A549 (cell line): ENCODE data around the gene TRNP1. TPM values are rescaled to one million over a fixed set of nuclear protein-coding genes. Genes with fewer than 3 reads are reported as not detected.

Source experiments
- ATAC-seq, 2 experiments: fragments of 200-7000 bp in 1 of 2; fragments of >200 bp in 1 of 2; cut with Nextera tagmentation in 1 of 2; cut with Tn5 transposase in 1 of 2; 3 replicates each; pipeline versions ENCODE4 v1.8.0 to v1.9.1; 2018 to 2020; ENCODE audit warnings: mild to moderate bottlenecking in 1 of 2, moderate library complexity in 1 of 2
- CTCF ChIA-PET: fragments of 300-600 bp; sonication (Branson Sonifier 250); formaldehyde crosslinking; extraction: SDS; loops from one replicate; lab custom pipeline; 2021; ENCODE audit warnings: antibody characterized with exemption, inconsistent platforms; lab: Yijun Ruan, JAX
- POLR2A ChIA-PET: fragments of 350-600 bp; formaldehyde crosslinking; extraction: SDS; loops from one replicate; lab custom pipeline; 2021; ENCODE audit warnings: antibody characterized with exemption, inconsistent platforms; lab: Yijun Ruan, JAX
- DNase-seq, 2 experiments: peaks; one replicate each; pipeline versions ENCODE4 v3.0.0 to v3.0.0-alpha.2; 2011 to 2016; ENCODE audit warnings: low read depth in 1 of 2, low spot score in 1 of 2
- FAIRE-seq: peaks from 2 replicates; lab custom pipeline; 2011; peaks lifted over from hg19 to GRCh38; lab: Jason Lieb, UNC
- H3K27ac ChIP-seq, 2 experiments: fragments of >200 bp; sonication (Bioruptor Twin); formaldehyde crosslinking; 3 replicates each; pipeline ENCODE4 v1.5.1; 2016 to 2017
- H3K4me1 ChIP-seq: fragments of >200 bp; sonication (Bioruptor Twin); formaldehyde crosslinking; 3 replicates; pipeline ENCODE4 v1.6.1; 2016
- H3K4me2 ChIP-seq: fragments of >200 bp; sonication (Bioruptor Twin); formaldehyde crosslinking; 3 replicates; pipeline ENCODE4 v1.6.1; 2016
- H3K4me3 ChIP-seq: fragments of >200 bp; sonication (Bioruptor Twin); formaldehyde crosslinking; 3 replicates; pipeline ENCODE4 v1.5.1; 2016
- H3K9me3 ChIP-seq: fragments of >200 bp; sonication (Bioruptor Twin); formaldehyde crosslinking; 3 replicates; pipeline ENCODE4 v1.6.1; 2016
- ATOH8 ChIP-seq: fragments of 250-450 bp; sonication (Bioruptor Pico); IDR thresholded peaks from 2 replicates; pipeline ENCODE4 v1.5.0; 2020; ENCODE audit warnings: low read depth, mild to moderate bottlenecking, moderate library complexity
- CBX8 ChIP-seq: fragments of 200-600 bp; sonication (generic); IDR thresholded peaks from 2 replicates; pipeline ENCODE4 v1.6.1; 2016
- CEBPB ChIP-seq, 2 experiments: fragments of >200 bp in 1 of 2; sonication (Bioruptor Twin) in 1 of 2; formaldehyde crosslinking in 1 of 2; IDR thresholded peaks; 2 replicates each; pipeline ENCODE4 v1.6.1; 2012 to 2016
- CHD4 ChIP-seq: fragments of 200-600 bp; sonication (generic); IDR thresholded peaks from 2 replicates; pipeline ENCODE4 v1.6.1; 2016; ENCODE audit warnings: antibody characterized with exemption, mild to moderate bottlenecking, borderline replicate concordance
- CTCF ChIP-seq: fragments of >200 bp; sonication (Bioruptor Twin); formaldehyde crosslinking; IDR thresholded peaks from 3 replicates; pipeline ENCODE4 v1.5.1; 2016
- EHF ChIP-seq: fragments of 250-450 bp; sonication (Bioruptor Pico); IDR thresholded peaks from 2 replicates; pipeline ENCODE4 v1.5.0; 2020; ENCODE audit warnings: mild to moderate bottlenecking
- EP300 ChIP-seq, 2 experiments: fragments of >200 bp; sonication (Bioruptor Twin); formaldehyde crosslinking; IDR thresholded peaks; 2 replicates in 1 of 2; 3 replicates in 1 of 2; pipeline ENCODE4 v1.6.1; 2016 to 2017
- FOSB ChIP-seq: fragments of 250-450 bp; sonication (Bioruptor Pico); IDR thresholded peaks from 2 replicates; pipeline ENCODE4 v1.5.0; 2020; ENCODE audit warnings: mild to moderate bottlenecking, moderate library complexity
- FOSL2 ChIP-seq, 2 experiments: fragments of 450-650 bp in 1 of 2; fragments of >200 bp in 1 of 2; sonication (Bioruptor Twin) in 1 of 2; formaldehyde crosslinking; IDR thresholded peaks; 2 replicates each; pipeline versions ENCODE4 v1.5.0 to v1.6.1; 2016 to 2020; ENCODE audit warnings: mild to moderate bottlenecking in 1 of 2, moderate library complexity in 1 of 2
- FOXS1 ChIP-seq: fragments of 250-450 bp; sonication (Bioruptor Pico); IDR thresholded peaks from 2 replicates; pipeline ENCODE4 v1.5.0; 2020; ENCODE audit warnings: mild to moderate bottlenecking, moderate library complexity
- HES2 ChIP-seq: fragments of >200 bp; sonication (Bioruptor Twin); formaldehyde crosslinking; IDR thresholded peaks from 2 replicates; pipeline ENCODE4 v1.6.1; 2016
- HOXA7 ChIP-seq: fragments of 250-450 bp; sonication (Bioruptor Pico); IDR thresholded peaks from 2 replicates; pipeline ENCODE4 v1.5.0; 2020; ENCODE audit warnings: mild to moderate bottlenecking, moderate library complexity
- HOXB13 ChIP-seq: fragments of 250-450 bp; sonication (Bioruptor Pico); IDR thresholded peaks from 2 replicates; pipeline ENCODE4 v1.5.0; 2020; ENCODE audit warnings: low read depth, mild to moderate bottlenecking, moderate library complexity
- JUN ChIP-seq, 2 experiments: fragments of >200 bp; sonication (Bioruptor Twin); formaldehyde crosslinking; IDR thresholded peaks; 2 replicates in 1 of 2; 3 replicates in 1 of 2; pipeline ENCODE4 v1.6.1; 2016 to 2017
- KDM5A ChIP-seq: fragments of 200-600 bp; sonication (generic); IDR thresholded peaks from 2 replicates; pipeline ENCODE4 v1.6.1; 2016; ENCODE audit warnings: antibody characterized with exemption, mild to moderate bottlenecking
- MAFK ChIP-seq: fragments of 450-650 bp; IDR thresholded peaks from 2 replicates; pipeline ENCODE4 v1.6.1; 2014; ENCODE audit not compliant: partially characterized antibody
- NFE2L2 ChIP-seq: fragments of 150-350 bp; conservative IDR thresholded peaks from 2 replicates; pipeline ENCODE4 v1.6.1; 2014; ENCODE audit warnings: low read length
- REST ChIP-seq: fragments of 200-600 bp; sonication (generic); IDR thresholded peaks from 2 replicates; pipeline ENCODE4 v1.6.1; 2016; ENCODE audit warnings: antibody characterized with exemption, mild to moderate bottlenecking, moderate library complexity
- SMC3 ChIP-seq: fragments of >200 bp; sonication (Bioruptor Twin); formaldehyde crosslinking; IDR thresholded peaks from 3 replicates; pipeline ENCODE4 v1.6.1; 2018; ENCODE audit warnings: inconsistent platforms
- ZSCAN20 ChIP-seq: fragments of 250-450 bp; sonication (Bioruptor Pico); IDR thresholded peaks from 2 replicates; pipeline ENCODE4 v1.8.0; 2022; ENCODE audit warnings: mild to moderate bottlenecking, moderate library complexity
- WGBS: methylation state at CpG from one replicate; pipeline ENCODE4 v1.1.6; 2017; ENCODE audit errors: missing lambda C conversion rate; 5-methylcytosine and 5-hydroxymethylcytosine counted together
- polyA plus RNA-seq, 4 experiments: library from polyadenylated mRNA; depleted of rRNA in 3 of 4; stranded (reverse); fragments of >200 nt; fragmentation: RNase III in 1 of 4; extraction: RNeasy Plus Mini Kit Qiagen cat#74134 plus additional on column Dnase treatment in 1 of 4; gene quantifications; 2 replicates in 3 of 4; 3 replicates in 1 of 4; pipeline ENCODE4 v1.2.3, GENCODE V29; 2011 to 2017

The TRNP1 gene
- polyA plus RNA-seq, 2 of the 4 experiments (the other 2 are of a cell fraction) = 73.9 to 113 TPM

GRCh38 chr1:27037518-27037917 lies 44.0 kb downstream of the TRNP1 start:
- CTCF ChIA-PET = interaction anchor here (1.4 to 19.8 kb wide), 4 partner anchors 7 to 58 kb away, joined by 3 to 516 read pairs (median 44); no protein-coding TSS in a partner anchor
- no peak overlapping the region for H3K27ac ChIP-seq
- no peak for DNase-seq
- POLR2A ChIA-PET = no interaction called here
- no peak overlapping the region for H3K4me3 ChIP-seq
- TF ChIP-seq FOSB (no peak), HES2 (no peak), JUN (IDR thresholded peaks at IDR 0.05) (no peak), ATOH8 (no peak), ZSCAN20 (CRISPR knock-in tag) (no peak), CHD4 (no peak), HOXA7 (no peak), CBX8 (no peak)
- TF ChIP-seq, all 56 proteins: peak for 0
- WGBS = 65% methylated on average over 10 of the region's 10 CpGs
- ATAC-seq (no peak), FAIRE-seq (no peak)
- H3K9me3 ChIP-seq = no peaks in the 10 kb centered on the region
- no peak overlapping the region for H3K4me2 ChIP-seq
- no peaks in the 10 kb centered on the region for H3K4me1 ChIP-seq

- no peaks in the 10 kb centered on the region for H3K4me1 ChIP-seq
- WGBS = 73% methylated on average over 7 of the region's 7 CpGs
- H3K4me2 ChIP-seq = no peak overlapping the region
- ATAC-seq (no peak), FAIRE-seq (no peak), DNase-seq (no peak)
- no peaks in the 10 kb centered on the region for H3K9me3 ChIP-seq
- TF ChIP-seq FOSL2 (IDR thresholded peaks at IDR 0.05) (no peak), FOSL2 (CRISPR knock-in tag; IDR thresholded peaks at IDR 0.05) (no peak), MAFK (no peak), NFE2L2 (no peak), REST (no peak), HES2 (no peak), FOXS1 (CRISPR knock-in tag) (no peak), EP300 (IDR thresholded peaks at IDR 0.05) (no peak), HOXB13 (CRISPR knock-in tag) (no peak)
- POLR2A ChIA-PET = no interaction called here
- H3K27ac ChIP-seq = no peak overlapping the region
- CTCF ChIA-PET = interaction anchor here (0.9 to 19.8 kb wide), 3 partner anchors 42 to 347 kb away, joined by 3 to 516 read pairs (median 24); no protein-coding TSS in a partner anchor
- H3K4me3 ChIP-seq = no peak overlapping the region
Measured at GRCh38 chr1:27038020-27038419, 44.5 kb downstream of the TRNP1 start.

GRCh38 chr1:27042670-27043069 lies 49.2 kb downstream of the TRNP1 start:
- Histone ChIP-seq H3K9me3 (no peaks in the 10 kb centered on the region), H3K4me2 (no peak overlapping the region), H3K4me3 (no peak overlapping the region), H3K27ac (no peak overlapping the region), H3K4me1 (0 out of 3 replicates have a peak, but pooled peaks cover 4% of the 10 kb centered on the region)
- TF ChIP-seq CEBPB (IDR thresholded peaks at IDR 0.05) = no peak
- TF ChIP-seq EHF (CRISPR knock-in tag) = no peak
- TF ChIP-seq SMC3 = no peak
- TF ChIP-seq CTCF = no peak
- no peak for TF ChIP-seq KDM5A
- no peak for FAIRE-seq
- 60% methylated on average over 7 of the region's 7 CpGs for WGBS
- DNase-seq = no peak
- no peak for ATAC-seq
- CTCF ChIA-PET = interaction anchor here (0.6 to 19.8 kb wide), 12 partner anchors 8 to 445 kb away, joined by 3 to 516 read pairs (median 10); partner anchors contain the start of gene TRNP1
- POLR2A ChIA-PET = no interaction called here
